Kidney (tissue), 14 donors: ENCODE data around the gene EPHA6. TPM values are rescaled to one million over a fixed set of nuclear protein-coding genes. Genes with fewer than 3 reads are reported as not detected.
A peak's percentile ranks its signal among the peaks of the same experiment; 100 is the strongest.
"Not testable (repeated sequence)": the region's sequence is repeated elsewhere in the genome, so short reads cannot be mapped to it uniquely, and the experiment has no call there.

ENCODE experiments used
- DNase-seq, 5 donors: peaks; one replicate each; pipeline ENCODE4 v3.0.0-alpha.2; 2013 to 2020
- FAIRE-seq: peaks from 2 replicates; lab custom pipeline; 2012; peaks lifted over from hg19 to GRCh38; lab: Jason Lieb, UNC
- H3K27ac ChIP-seq, 2 donors: one replicate each; pipeline ENCODE4 v1.7.0; 2013; ENCODE audit warnings: low read depth in 2 of 2, low read length in 2 of 2, inconsistent platforms in 1 of 2
- H3K27me3 ChIP-seq: one replicate; pipeline ENCODE4 v1.7.1; 2013; ENCODE audit warnings: low read length, inconsistent platforms; ENCODE audit not compliant: control insufficient read depth, insufficient read depth
- H3K36me3 ChIP-seq, 3 donors: one replicate each; pipeline versions ENCODE4 v1.7.0 to v1.7.1; 2013; ENCODE audit warnings: low read length in 3 of 3, control low read depth in 1 of 3, inconsistent platforms in 1 of 3; ENCODE audit not compliant: insufficient read depth in 3 of 3, control insufficient read depth in 2 of 3
- H3K4me1 ChIP-seq, 3 donors: one replicate each; pipeline versions ENCODE4 v1.7.0 to v1.7.1; 2013; ENCODE audit warnings: low read length in 3 of 3, inconsistent platforms in 1 of 3, low read depth in 1 of 3; ENCODE audit not compliant: control insufficient read depth in 2 of 3, insufficient read depth in 2 of 3
- H3K4me3 ChIP-seq, 3 donors: one replicate each; pipeline versions ENCODE4 v1.7.0 to v1.8.1; 2013; ENCODE audit warnings: low read length in 3 of 3, control low read depth in 1 of 3, inconsistent platforms in 1 of 3
- H3K9ac ChIP-seq, 3 donors: one replicate each; pipeline versions ENCODE4 v1.7.0 to v1.7.1; 2013; ENCODE audit warnings: low read length in 3 of 3, control low read depth in 1 of 3, inconsistent platforms in 1 of 3
- H3K9me3 ChIP-seq, 3 donors: one replicate each; pipeline versions ENCODE4 v1.7.0 to v1.7.1; 2013; ENCODE audit warnings: low read length in 3 of 3, control low read depth in 1 of 3, inconsistent platforms in 1 of 3; ENCODE audit not compliant: control insufficient read depth in 2 of 3, insufficient read depth in 1 of 3
- CTCF ChIP-seq: IDR thresholded peaks from 3 replicates; pipeline ENCODE4 v1.5.1; 2012; ENCODE audit warnings: mild to moderate bottlenecking, moderate library complexity, borderline replicate concordance; ENCODE audit not compliant: insufficient read depth; ENCODE audit errors: extremely low read depth
- intact Hi-C: fragments of 100-400 bp; cut with DNase I; formaldehyde crosslinking; loops from one replicate; pipeline ENCODE4 v1.11.1; 2022
- polyA plus RNA-seq: library from polyadenylated mRNA; stranded (reverse); fragments of 350-450 nt; fragmentation: Illumina TruSeq; extraction: RNeasy Lipid Tissue Mini Kit (QIAGEN cat#74804); gene quantifications from one replicate; pipeline ENCODE4 v1.2.3, GENCODE V29; 2014; ENCODE audit warnings: low read depth, low replicate concordance; ENCODE audit not compliant: insufficient read depth
- total RNA-seq: library from RNA; stranded (reverse); fragmentation: NEBNext Ultra II Directional; extraction: Animal tissue kit (Norgen Biotek cat#: 25700); gene quantifications from one replicate; pipeline ENCODE4 v1.2.1, GENCODE V29; 2021
- donor health status: control.
- donor health status: control.
- donor health status: control.
- donor health status: control.
- donor health status: control.
- donor health status: DM: yes; HTN: yes; CAD: no.
- donor health status: Normal renal cell carcinoma (clear cell type).

The EPHA6 gene
- total and polyA plus RNA-seq, 2 donors from 2014 or later = 0.66 TPM; not detected in 1

DNA sequence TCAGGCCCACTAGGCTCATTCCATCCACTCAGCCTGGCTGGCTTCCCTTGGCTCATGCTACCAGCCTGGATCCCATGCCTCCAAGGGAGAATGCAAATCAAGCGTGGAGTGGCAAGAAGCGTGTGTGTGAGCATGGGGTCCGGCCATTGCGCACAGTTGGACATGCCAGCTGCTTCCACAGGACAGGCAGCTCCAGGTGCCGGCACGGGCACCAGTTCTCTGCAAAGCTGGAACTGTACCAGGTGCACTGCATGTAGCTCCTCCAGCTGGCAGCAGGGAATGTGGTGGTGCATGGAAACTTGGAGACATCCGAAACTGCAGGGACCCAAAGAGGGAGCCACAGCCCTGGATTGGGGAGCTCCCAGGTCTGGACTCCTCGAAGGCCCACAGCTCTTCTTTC, 449.8 kb downstream of the EPHA6 start:
- no peak overlapping the region for H3K27ac ChIP-seq
- no peaks in the 10 kb centered on the region for H3K36me3 ChIP-seq
- no peak overlapping the region for H3K9ac ChIP-seq
- DNase-seq (no peak), FAIRE-seq (no peak)
- no peak for TF ChIP-seq CTCF
- H3K4me1 ChIP-seq = no peaks in the 10 kb centered on the region
- H3K27me3 ChIP-seq = no peaks in the 10 kb centered on the region
- no peaks in the 10 kb centered on the region for H3K9me3 ChIP-seq
- intact Hi-C loops = no loop called here
- H3K4me3 ChIP-seq = no peak overlapping the region

- no peak for TF ChIP-seq CTCF
- Histone ChIP-seq H3K36me3 (no peaks in the 10 kb centered on the region), H3K27me3 (no peaks in the 10 kb centered on the region), H3K9me3 (no peaks in the 10 kb centered on the region), H3K4me1 (no peaks in the 10 kb centered on the region), H3K9ac (no peak overlapping the region), H3K27ac (no peak overlapping the region), H3K4me3 (no peak overlapping the region)
- FAIRE-seq (no peak), DNase-seq (peak in 1 of 5 donors; percentile 56)
- intact Hi-C loops = no loop called here
Observed at GRCh38 chr3:97265237-97266005, 451.0 kb downstream of the EPHA6 start.

DNA sequence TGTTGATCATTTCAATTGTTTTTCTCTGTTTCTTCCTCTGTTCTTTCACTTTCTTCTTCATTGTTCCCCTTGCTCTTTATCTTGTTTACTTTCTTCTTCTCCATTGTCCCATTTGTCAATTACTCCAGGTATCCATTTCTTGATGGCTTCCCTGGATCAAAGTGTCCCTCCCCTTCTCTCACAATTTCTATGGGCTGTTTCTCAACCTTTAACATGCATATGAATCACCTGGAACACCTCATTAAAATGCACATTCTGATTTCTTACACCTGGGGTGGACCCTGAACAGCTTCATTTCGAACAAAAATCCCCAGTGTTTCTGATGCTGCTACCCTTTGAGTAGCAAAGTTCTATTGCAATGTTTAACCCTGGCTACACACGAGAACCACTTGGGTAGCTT, 454.8 kb downstream of the EPHA6 start:
- no peak overlapping the region for H3K27ac ChIP-seq
- no peak for TF ChIP-seq CTCF
- FAIRE-seq (no peak), DNase-seq (no peak)
- H3K4me3 ChIP-seq = no peak overlapping the region
- no peak overlapping the region for H3K9ac ChIP-seq
- intact Hi-C loops = no loop called here
- H3K4me1 ChIP-seq = no peaks in the 10 kb centered on the region
- no peaks in the 10 kb centered on the region for H3K27me3 ChIP-seq
- H3K36me3 ChIP-seq = no peaks in the 10 kb centered on the region
- H3K9me3 ChIP-seq = no peaks in the 10 kb centered on the region

DNA sequence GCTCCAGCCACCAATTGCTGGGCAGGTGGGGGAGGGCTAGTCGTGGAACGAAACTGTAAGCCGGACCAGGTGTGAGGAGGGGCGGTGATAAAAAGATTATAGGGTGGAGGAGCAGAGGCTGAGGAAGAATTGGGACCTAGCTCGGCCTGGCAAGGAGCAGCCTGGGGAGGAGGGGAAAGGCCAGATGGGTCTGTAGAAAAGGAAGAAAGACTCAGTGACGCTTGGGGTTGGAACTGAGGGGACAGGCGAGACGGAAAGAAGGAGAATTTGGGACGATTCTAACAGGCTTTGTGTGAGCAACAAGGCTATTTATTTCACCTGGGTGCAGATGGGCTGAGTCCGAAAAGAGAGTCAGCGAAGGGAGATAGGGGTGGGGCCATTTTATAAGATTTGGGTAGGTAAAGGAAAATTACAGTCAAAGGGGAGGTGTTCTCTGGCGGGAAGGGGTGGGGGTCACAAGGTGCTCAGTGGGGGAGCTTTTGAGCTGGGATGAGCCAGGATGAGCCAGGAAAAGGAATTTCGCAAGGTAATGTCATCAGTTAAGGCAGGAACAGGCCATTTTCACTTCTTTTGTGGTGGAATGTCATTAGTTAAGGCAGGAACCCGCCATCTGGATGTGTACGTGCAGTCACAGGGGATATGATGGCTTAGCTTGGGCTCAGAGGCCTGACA, 462.6 kb downstream of the EPHA6 start:
- H3K36me3 ChIP-seq, H3K4me3 ChIP-seq, FAIRE-seq, H3K4me1 ChIP-seq, intact Hi-C loops, H3K27me3 ChIP-seq, H3K9me3 ChIP-seq, DNase-seq, H3K27ac ChIP-seq, H3K9ac ChIP-seq: not testable (repeated sequence)
